ENCODE measurements around the gene TRIM32. TPM values are rescaled to one million over a fixed set of nuclear protein-coding genes. Genes with fewer than 3 reads are reported as not detected.

Gene TRIM32
- total RNA-seq, 1 donor from 2014 or later = 8.0 TPM

- no peak for ATAC-seq
- DNase-seq (ENCODE audit: low spot score) = no peak
Measured at GRCh38 chr9:116749772-116750171, 62.7 kb downstream of the TRIM32 start.

GRCh38 chr9:116750510-116750909, 63.4 kb downstream of the TRIM32 start:
- ATAC-seq (no peak), DNase-seq (ENCODE audit: low spot score) (no peak)
